ENCODE results near the gene SLC9A9. TPM values are rescaled to one million over a fixed set of nuclear protein-coding genes. Genes with fewer than 3 reads are reported as not detected.

The SLC9A9 gene
- total and polyA plus RNA-seq, 10 of the 15 experiments (the other 5 are each of a cell fraction or from before 2014, with no cell fraction given), result 3.5 to 14.2 (median 9.3) TPM

DNA sequence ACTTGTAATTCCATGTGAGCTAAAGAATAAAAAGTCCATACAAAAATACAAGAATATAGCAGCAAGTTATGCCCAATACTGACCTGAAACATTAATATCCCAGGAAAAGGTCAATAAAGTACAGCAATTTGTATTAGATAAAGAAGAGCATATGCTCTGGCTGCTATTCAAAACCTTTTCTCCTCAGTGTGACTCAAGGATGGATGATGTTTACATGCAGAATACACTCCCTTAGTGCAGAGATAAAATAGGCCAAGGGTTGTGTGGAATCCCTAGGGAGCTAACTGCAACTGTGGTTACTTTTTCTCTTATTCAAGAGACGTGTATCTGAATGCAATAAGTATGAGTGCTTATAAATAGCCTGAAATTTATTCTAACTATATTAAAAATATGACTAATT is 78.7 kb downstream of the SLC9A9 start (continued):
- TF ChIP-seq, protein P1, sequence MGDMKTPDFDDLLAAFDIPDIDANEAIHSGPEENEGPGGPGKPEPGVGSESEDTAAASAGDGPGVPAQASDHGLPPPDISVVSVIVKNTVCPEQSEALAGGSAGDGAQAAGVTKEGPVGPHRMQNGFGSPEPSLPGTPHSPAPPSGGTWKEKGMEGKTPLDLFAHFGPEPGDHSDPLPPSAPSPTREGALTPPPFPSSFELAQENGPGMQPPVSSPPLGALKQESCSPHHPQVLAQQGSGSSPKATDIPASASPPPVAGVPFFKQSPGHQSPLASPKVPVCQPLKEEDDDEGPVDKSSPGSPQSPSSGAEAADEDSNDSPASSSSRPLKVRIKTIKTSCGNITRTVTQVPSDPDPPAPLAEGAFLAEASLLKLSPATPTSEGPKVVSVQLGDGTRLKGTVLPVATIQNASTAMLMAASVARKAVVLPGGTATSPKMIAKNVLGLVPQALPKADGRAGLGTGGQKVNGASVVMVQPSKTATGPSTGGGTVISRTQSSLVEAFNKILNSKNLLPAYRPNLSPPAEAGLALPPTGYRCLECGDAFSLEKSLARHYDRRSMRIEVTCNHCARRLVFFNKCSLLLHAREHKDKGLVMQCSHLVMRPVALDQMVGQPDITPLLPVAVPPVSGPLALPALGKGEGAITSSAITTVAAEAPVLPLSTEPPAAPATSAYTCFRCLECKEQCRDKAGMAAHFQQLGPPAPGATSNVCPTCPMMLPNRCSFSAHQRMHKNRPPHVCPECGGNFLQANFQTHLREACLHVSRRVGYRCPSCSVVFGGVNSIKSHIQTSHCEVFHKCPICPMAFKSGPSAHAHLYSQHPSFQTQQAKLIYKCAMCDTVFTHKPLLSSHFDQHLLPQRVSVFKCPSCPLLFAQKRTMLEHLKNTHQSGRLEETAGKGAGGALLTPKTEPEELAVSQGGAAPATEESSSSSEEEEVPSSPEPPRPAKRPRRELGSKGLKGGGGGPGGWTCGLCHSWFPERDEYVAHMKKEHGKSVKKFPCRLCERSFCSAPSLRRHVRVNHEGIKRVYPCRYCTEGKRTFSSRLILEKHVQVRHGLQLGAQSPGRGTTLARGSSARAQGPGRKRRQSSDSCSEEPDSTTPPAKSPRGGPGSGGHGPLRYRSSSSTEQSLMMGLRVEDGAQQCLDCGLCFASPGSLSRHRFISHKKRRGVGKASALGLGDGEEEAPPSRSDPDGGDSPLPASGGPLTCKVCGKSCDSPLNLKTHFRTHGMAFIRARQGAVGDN (IDR thresholded peaks at IDR 0.05), result no peak
- TF ChIP-seq ETV6 (conservative IDR thresholded peaks at IDR 0.05 in 1 of 2, IDR thresholded peaks at IDR 0.05 in 1 of 2; ENCODE audit: borderline replicate concordance in 1 of 2, low read depth in 1 of 2), result no peak
- no peak for TF ChIP-seq CEBPB (IDR thresholded peaks at IDR 0.05; ENCODE audit: borderline replicate concordance in 1 of 2, low read depth in 2 of 2, low read length in 2 of 2)
- TF ChIP-seq SPI1 (IDR thresholded peaks at IDR 0.05; ENCODE audit: borderline replicate concordance, insufficient read depth, low read depth, low read length), result no peak
- TF ChIP-seq EED (IDR thresholded peaks at IDR 0.05; ENCODE audit: low read depth), result no peak
- TF ChIP-seq YBX1 (IDR thresholded peaks at IDR 0.05), result no peak
- TF ChIP-seq, protein P2, sequence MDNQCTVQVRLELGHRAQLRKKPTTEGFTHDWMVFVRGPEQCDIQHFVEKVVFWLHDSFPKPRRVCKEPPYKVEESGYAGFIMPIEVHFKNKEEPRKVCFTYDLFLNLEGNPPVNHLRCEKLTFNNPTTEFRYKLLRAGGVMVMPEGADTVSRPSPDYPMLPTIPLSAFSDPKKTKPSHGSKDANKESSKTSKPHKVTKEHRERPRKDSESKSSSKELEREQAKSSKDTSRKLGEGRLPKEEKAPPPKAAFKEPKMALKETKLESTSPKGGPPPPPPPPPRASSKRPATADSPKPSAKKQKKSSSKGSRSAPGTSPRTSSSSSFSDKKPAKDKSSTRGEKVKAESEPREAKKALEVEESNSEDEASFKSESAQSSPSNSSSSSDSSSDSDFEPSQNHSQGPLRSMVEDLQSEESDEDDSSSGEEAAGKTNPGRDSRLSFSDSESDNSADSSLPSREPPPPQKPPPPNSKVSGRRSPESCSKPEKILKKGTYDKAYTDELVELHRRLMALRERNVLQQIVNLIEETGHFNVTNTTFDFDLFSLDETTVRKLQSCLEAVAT (IDR thresholded peaks at IDR 0.05), result no peak
- TF ChIP-seq, protein P3, sequence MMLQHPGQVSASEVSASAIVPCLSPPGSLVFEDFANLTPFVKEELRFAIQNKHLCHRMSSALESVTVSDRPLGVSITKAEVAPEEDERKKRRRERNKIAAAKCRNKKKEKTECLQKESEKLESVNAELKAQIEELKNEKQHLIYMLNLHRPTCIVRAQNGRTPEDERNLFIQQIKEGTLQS (IDR thresholded peaks at IDR 0.05; ENCODE audit: borderline replicate concordance, extremely low read depth, low read depth, low read length), result no peak
